ENCODE measurements around the gene NAALADL2. TPM values are rescaled to one million over a fixed set of nuclear protein-coding genes. Genes with fewer than 3 reads are reported as not detected.

NAALADL2 gene
- total and polyA plus RNA-seq, 5 donors = 1.3 to 10.7 (median 9.7) TPM

DNA sequence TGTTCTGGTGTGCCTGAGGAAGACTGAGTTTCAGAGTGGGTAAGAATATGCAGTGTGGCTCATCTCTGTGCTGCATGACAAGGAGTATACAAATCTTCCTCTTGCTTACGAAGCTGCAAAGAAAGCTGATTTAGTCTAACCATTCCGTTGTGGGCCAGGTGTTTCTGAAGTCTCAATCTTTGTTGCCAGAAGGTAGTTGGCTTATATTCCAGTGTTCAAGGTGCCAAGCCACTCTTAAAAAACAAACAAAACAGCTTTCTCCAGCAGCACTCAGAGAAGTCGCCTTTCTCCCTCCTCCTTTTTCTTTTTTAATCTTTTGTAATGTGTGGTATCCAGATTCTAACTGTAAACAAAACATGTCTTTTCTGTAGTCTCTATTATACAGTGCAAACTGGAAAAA lies 872.4 kb downstream of the NAALADL2 start:
- H3K27ac ChIP-seq (ENCODE audit: low read length) = no peak overlapping the region
- 61% methylated on average over 3 of the region's 3 CpGs for WGBS
- DNase-seq = no peak
- intact Hi-C loops (cut with DNase I) = no loop called here
- ATAC-seq = no peak
- H3K27me3 ChIP-seq (ENCODE audit: control insufficient read depth, insufficient read depth) = no peaks in the 10 kb centered on the region
- H3K4me3 ChIP-seq (ENCODE audit: low read length) = no peak overlapping the region
- no peaks in the 10 kb centered on the region for H3K4me1 ChIP-seq (ENCODE audit: control insufficient read depth, insufficient read depth, low read length)
- no peaks in the 10 kb centered on the region for H3K9me3 ChIP-seq (ENCODE audit: control insufficient read depth, low read length)

DNA sequence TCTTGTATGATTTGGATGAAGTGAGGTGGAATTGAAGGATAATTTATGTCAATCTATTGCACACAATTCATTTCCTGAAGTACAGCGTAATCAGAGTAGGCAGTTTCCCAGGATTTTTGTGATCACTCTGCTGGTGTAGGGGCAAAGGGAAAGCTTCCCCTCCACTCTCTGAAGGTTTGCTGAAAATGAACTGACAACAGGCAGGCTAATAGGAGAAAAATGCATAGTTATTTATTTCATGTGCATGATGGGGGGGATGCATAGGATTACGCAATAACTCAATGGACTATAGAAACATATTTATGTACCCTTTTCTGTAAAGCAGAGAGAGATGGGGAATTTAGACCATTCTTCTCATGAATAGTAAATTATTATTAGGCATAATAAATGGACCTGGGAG lies 872.9 kb downstream of the NAALADL2 start:
- H3K9me3 ChIP-seq (ENCODE audit: control insufficient read depth, low read length) = no peaks in the 10 kb centered on the region
- no peaks in the 10 kb centered on the region for H3K4me1 ChIP-seq (ENCODE audit: control insufficient read depth, insufficient read depth, low read length)
- intact Hi-C loops (cut with DNase I) = no loop called here
- no peak overlapping the region for H3K4me3 ChIP-seq (ENCODE audit: low read length)
- H3K27ac ChIP-seq (ENCODE audit: low read length) = no peak overlapping the region
- ATAC-seq (no peak), DNase-seq (no peak)
- 84% methylated on average over 2 of the region's 2 CpGs for WGBS
- no peaks in the 10 kb centered on the region for H3K27me3 ChIP-seq (ENCODE audit: control insufficient read depth, insufficient read depth)

DNA sequence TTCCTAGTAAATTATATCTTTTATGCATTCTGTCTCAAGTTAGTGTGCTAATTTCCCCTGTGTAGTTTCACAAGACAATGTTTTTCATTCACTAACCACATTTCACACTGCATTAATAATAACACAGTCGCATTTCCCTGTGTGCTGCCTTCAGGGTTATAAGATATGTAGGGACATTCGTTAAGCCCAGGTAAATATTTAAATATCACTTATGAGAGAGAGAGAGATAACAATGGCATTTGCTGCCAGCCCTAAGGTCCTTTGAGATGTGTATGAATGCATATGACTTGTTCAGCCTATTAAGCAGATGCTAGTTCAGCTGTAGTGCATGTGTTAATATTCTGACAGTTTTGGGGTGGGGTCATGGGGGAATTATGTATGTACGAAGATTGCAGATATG lies 876.7 kb downstream of the NAALADL2 start:
- H3K9me3 ChIP-seq (ENCODE audit: control insufficient read depth, low read length) = no peaks in the 10 kb centered on the region
- no peaks in the 10 kb centered on the region for H3K4me1 ChIP-seq (ENCODE audit: control insufficient read depth, insufficient read depth, low read length)
- H3K4me3 ChIP-seq (ENCODE audit: low read length) = no peak overlapping the region
- no peak overlapping the region for H3K27ac ChIP-seq (ENCODE audit: low read length)
- DNase-seq (no peak), ATAC-seq (no peak)
- intact Hi-C loops (cut with DNase I) = no loop called here
- 74% methylated on average over 3 of the region's 3 CpGs for WGBS
- H3K27me3 ChIP-seq (ENCODE audit: control insufficient read depth, insufficient read depth) = no peaks in the 10 kb centered on the region

DNA sequence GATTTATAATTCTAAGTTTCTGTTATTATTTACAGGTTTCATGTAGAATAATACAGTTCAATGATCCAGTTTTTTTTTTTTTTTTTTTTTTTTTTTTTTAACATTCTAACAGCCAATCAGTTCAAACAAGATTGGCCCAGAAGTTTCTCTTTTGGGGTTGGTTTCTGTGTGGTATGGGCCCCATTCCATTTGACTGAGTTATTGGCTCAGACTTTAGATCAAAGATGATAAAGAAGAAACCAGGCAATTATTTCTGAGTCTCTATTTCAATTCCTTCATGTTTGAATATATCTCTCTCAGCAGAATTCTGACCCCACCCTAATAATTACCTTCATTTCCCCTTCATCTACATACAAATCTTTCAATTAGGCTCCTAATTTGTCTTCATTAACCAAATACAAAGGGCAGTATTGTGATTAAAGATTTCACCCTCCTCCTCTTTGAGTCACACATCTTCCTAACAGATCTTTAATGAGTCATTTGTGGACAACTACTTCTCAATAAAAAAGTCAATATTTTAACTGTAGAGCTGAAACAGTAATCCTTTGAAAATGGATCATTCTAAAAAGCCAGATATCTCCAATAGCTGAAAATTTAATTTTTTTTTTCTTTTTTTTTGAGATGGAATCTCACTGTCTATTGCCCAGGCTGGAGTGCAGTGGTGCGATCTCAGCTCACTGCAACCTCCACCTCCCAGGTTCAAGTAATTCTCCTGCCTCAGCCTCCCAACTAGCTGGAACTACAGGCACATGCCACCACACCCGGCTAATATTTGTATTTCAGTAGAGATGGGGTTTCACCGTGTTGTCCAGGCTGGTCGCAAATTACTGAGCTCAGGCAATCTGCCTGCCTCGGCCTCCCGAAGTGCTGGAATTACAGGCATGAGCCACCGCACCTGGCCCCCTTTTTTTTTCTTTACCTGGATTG lies 878.8 kb downstream of the NAALADL2 start:
- no peaks in the 10 kb centered on the region for H3K4me1 ChIP-seq (ENCODE audit: control insufficient read depth, insufficient read depth, low read length)
- intact Hi-C loops (cut with DNase I) = no loop called here
- ATAC-seq (no peak), DNase-seq (no peak)
- no peaks in the 10 kb centered on the region for H3K9me3 ChIP-seq (ENCODE audit: control insufficient read depth, low read length)
- H3K27me3 ChIP-seq (ENCODE audit: control insufficient read depth, insufficient read depth) = no peaks in the 10 kb centered on the region
- no peak overlapping the region for H3K27ac ChIP-seq (ENCODE audit: low read length)
- no peak overlapping the region for H3K4me3 ChIP-seq (ENCODE audit: low read length)
- 93% methylated on average over 7 of the region's 7 CpGs for WGBS

DNA sequence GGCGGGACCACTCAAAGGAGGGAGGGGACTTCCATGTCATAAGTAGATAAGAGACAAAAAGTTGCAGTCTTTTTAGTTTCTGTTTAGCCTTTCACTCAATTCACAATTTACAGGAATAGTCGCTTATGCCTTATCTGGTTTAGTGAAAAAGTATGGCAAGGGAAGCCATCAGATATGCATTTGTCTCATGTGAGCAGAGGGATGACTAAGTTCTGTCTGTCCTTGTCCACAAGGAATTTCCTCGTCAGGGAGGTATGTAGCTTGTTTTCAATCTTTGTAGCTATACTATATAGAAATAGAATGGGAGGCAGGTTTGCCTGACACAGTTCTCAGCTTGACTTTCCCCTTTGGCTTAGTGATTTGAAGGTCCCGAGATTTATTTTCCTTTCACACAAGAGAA lies 882.8 kb downstream of the NAALADL2 start:
- H3K27me3 ChIP-seq (ENCODE audit: control insufficient read depth, insufficient read depth) = no peaks in the 10 kb centered on the region
- intact Hi-C loops (cut with DNase I) = no loop called here
- H3K4me1 ChIP-seq (ENCODE audit: control insufficient read depth, insufficient read depth, low read length) = no peaks in the 10 kb centered on the region
- no peak for DNase-seq
- WGBS = 81% methylated on average over 4 of the region's 4 CpGs
- H3K9me3 ChIP-seq (ENCODE audit: control insufficient read depth, low read length) = no peaks in the 10 kb centered on the region
- no peak overlapping the region for H3K27ac ChIP-seq (ENCODE audit: low read length)
- no peak for ATAC-seq
- no peak overlapping the region for H3K4me3 ChIP-seq (ENCODE audit: low read length)

DNA sequence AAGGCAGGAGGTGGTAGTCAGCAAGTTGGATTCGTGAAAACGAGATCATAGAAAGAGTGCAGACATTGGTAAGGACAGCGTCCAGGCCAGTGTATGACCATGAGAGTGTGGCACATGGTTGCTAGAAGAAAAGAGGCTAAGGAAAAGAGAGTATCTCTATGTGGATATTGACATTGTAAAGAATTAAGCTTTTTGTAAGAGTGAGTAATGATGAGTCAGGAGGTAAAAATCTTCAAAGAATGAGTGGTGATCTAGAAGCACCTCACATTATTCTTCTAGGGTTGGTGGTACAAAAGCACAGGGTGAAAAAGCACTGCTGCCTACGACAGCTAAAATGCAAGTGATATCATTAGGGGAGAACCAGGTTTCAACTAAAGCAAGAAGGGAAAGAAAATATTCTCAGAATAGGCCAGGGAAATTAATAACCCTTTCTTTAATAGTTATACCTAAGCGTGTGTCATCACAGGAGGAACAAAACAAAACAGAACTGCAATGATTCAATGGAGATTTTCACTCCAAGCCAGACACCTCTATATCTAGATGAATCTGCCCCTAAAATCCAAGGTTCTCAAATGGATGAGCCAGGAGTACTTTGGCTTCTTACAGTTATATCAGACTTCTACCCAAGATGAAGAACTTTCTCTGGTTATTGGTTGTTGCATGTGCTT lies 884.7 kb downstream of the NAALADL2 start:
- no peak for DNase-seq
- Histone ChIP-seq H3K27me3 (ENCODE audit: control insufficient read depth, insufficient read depth) (no peaks in the 10 kb centered on the region), H3K27ac (ENCODE audit: low read length) (no peak overlapping the region), H3K4me1 (ENCODE audit: control insufficient read depth, insufficient read depth, low read length) (no peaks in the 10 kb centered on the region), H3K9me3 (ENCODE audit: control insufficient read depth, low read length) (no peaks in the 10 kb centered on the region), H3K4me3 (ENCODE audit: low read length) (no peak overlapping the region)
- no peak for ATAC-seq
- intact Hi-C loops (cut with DNase I) = no loop called here
- 91% methylated on average over 5 of the region's 5 CpGs for WGBS

DNA sequence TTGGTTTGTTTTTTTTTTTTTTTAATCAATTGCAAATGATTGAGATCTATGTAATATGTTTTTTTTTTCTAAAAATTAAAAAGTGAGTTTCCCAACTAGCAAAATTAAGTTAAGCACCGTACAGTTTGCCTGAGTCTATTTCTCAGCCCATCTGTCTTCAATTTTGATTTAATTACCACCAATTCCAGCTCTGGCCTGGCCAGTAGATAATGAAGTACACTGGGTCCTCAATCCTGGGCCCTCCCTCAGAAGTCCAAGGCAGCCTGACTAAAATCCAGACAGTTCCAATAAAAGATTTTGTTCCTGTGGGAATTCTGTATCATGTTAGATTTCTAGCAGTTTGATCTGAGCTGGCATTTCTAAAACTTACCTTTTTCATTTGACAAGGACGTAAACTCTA lies 887.2 kb downstream of the NAALADL2 start:
- H3K27ac ChIP-seq (ENCODE audit: low read length) = no peak overlapping the region
- intact Hi-C loops (cut with DNase I) = no loop called here
- no peak overlapping the region for H3K4me3 ChIP-seq (ENCODE audit: low read length)
- no peak for ATAC-seq
- H3K27me3 ChIP-seq (ENCODE audit: control insufficient read depth, insufficient read depth) = no peaks in the 10 kb centered on the region
- no peak for DNase-seq
- no peaks in the 10 kb centered on the region for H3K9me3 ChIP-seq (ENCODE audit: control insufficient read depth, low read length)
- H3K4me1 ChIP-seq (ENCODE audit: control insufficient read depth, insufficient read depth, low read length) = no peaks in the 10 kb centered on the region
- 89% methylated on average over 2 of the region's 2 CpGs for WGBS

DNA sequence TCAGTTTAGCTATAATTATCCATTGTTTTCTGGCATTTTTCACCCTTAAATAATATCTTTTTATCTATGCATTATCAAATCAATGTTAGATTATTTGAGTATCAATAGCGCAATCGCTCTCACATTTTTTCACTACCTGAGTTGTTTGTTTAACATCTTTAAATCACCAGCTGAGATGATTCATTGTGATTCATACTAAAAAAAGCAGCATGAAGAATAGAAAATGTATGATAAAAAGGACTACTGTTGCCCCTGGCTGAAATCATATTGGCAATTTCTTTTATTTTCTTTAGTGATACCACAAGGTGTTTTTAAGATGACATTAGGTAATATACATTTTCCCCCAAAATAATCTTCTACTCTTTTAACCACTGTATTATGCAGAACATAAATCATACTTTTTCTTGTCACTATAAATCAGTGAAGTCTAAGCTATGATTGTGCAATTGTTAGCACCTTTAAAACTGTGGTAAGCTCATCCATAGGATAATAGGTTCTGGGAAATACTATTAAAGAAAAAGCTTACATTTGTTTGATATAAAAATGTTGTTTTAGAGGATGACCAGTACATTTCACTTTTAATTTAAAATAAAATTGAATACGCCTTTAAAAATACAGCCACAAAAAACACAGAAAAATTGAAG lies 889.1 kb downstream of the NAALADL2 start:
- Histone ChIP-seq H3K27me3 (ENCODE audit: control insufficient read depth, insufficient read depth) (no peaks in the 10 kb centered on the region), H3K4me1 (ENCODE audit: control insufficient read depth, insufficient read depth, low read length) (no peaks in the 10 kb centered on the region), H3K9me3 (ENCODE audit: control insufficient read depth, low read length) (no peaks in the 10 kb centered on the region), H3K27ac (ENCODE audit: low read length) (no peak overlapping the region), H3K4me3 (ENCODE audit: low read length) (no peak overlapping the region)
- ATAC-seq = no peak
- DNase-seq = no peak
- intact Hi-C loops (cut with DNase I) = no loop called here
- WGBS = 97% methylated on average over 3 of the region's 3 CpGs

DNA sequence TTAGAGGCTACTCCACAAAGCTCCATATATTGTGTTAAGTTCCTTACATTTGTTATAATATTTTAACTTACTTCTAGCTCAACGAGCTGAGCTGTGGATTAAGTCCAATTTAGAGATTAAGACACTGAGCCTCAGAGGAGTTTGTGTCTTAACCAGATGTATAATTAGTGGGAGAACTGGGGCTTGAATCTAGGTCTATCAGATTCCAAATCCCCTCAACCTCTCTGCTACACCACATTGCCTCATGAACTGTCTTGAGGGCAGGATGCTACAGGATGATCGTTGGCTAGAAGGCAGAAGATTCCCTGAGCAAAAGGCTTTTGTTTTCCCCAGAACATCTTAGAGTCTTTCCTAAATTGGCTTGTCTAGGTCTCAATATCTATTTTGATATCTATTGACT lies 890.8 kb downstream of the NAALADL2 start:
- H3K9me3 ChIP-seq (ENCODE audit: control insufficient read depth, low read length) = no peaks in the 10 kb centered on the region
- H3K27me3 ChIP-seq (ENCODE audit: control insufficient read depth, insufficient read depth) = no peaks in the 10 kb centered on the region
- H3K4me1 ChIP-seq (ENCODE audit: control insufficient read depth, insufficient read depth, low read length) = no peaks in the 10 kb centered on the region
- H3K27ac ChIP-seq (ENCODE audit: low read length) = no peak overlapping the region
- ATAC-seq (no peak), DNase-seq (no peak)
- H3K4me3 ChIP-seq (ENCODE audit: low read length) = no peak overlapping the region
- WGBS = 69% methylated on average over 2 of the region's 2 CpGs
- intact Hi-C loops (cut with DNase I) = no loop called here

DNA sequence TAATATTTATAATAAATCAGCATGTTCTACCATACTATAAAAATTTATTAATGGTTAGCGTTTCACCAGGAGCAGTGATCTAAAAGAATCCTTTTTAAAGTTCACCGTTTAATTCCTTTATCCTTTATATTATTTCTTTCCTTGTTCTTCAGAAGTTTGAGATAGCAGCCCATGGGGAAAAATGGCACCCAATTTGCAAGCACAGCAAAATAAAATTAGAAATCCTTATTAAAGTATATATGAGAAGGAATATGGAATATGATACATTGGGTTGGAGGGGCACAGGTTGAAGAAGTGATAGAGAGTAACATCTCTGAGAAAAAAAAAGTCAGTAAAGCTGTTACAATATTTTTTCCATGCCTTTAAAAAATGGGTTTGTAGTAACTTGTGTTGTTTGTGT lies 892.0 kb downstream of the NAALADL2 start:
- no peaks in the 10 kb centered on the region for H3K27me3 ChIP-seq (ENCODE audit: control insufficient read depth, insufficient read depth)
- no peak overlapping the region for H3K4me3 ChIP-seq (ENCODE audit: low read length)
- intact Hi-C loops (cut with DNase I) = no loop called here
- no peaks in the 10 kb centered on the region for H3K9me3 ChIP-seq (ENCODE audit: control insufficient read depth, low read length)
- no peaks in the 10 kb centered on the region for H3K4me1 ChIP-seq (ENCODE audit: control insufficient read depth, insufficient read depth, low read length)
- WGBS = 91% methylated on average over 2 of the region's 2 CpGs
- no peak for ATAC-seq
- H3K27ac ChIP-seq (ENCODE audit: low read length) = no peak overlapping the region
- DNase-seq = no peak

DNA sequence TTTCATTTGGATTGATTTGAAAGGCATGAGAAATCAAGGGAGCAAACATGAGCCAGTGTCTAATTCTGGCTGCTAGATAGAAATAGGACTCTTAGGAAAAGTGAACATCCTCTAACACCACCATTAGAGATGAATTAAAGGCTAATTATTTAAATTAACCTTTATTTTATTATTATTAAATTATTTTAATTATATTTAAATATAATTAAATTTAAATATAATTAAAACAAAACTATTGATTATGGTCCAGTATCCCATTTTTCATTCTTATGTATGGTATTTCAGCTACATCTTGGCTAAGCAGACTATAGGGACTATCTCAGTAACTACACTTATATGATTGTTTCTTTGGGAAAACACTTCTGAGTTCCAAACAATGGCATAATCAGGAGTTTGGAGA lies 904.8 kb downstream of the NAALADL2 start:
- DNase-seq (no peak), ATAC-seq (no peak)
- intact Hi-C loops (cut with DNase I) = no loop called here
- no peaks in the 10 kb centered on the region for H3K9me3 ChIP-seq (ENCODE audit: control insufficient read depth, low read length)
- H3K4me3 ChIP-seq (ENCODE audit: low read length) = no peak overlapping the region
- H3K27me3 ChIP-seq (ENCODE audit: control insufficient read depth, insufficient read depth) = no peaks in the 10 kb centered on the region
- H3K4me1 ChIP-seq (ENCODE audit: control insufficient read depth, insufficient read depth, low read length) = no peaks in the 10 kb centered on the region
- no peak overlapping the region for H3K27ac ChIP-seq (ENCODE audit: low read length)
